ENCODE data around the gene NDUFS7.
"Not testable (repeated sequence)": the region's sequence is repeated elsewhere in the genome, so short reads cannot be mapped to it uniquely, and the experiment has no call there.

Gene NDUFS7

GRCh38 chr19:1435378-1435989, 51.8 kb downstream of the NDUFS7 start:
- FAIRE-seq, result no peak

GRCh38 chr19:1437609-1438008, 53.9 kb downstream of the NDUFS7 start:
- FAIRE-seq, result no peak

GRCh38 chr19:1438035-1438932, 54.6 kb downstream of the NDUFS7 start, which contains the start of gene RPS15:
TSS of gene RPS15 (plus strand) at chr19:1438396. CDS start at chr19:1438426, 30 bp downstream.
- no peak for FAIRE-seq

- no peak for FAIRE-seq
Measured at GRCh38 chr19:1438933-1439354, 55.2 kb downstream of the NDUFS7 start.

GRCh38 chr19:1439525-1440417, 56.1 kb downstream of the NDUFS7 start:
- not testable (repeated sequence) for FAIRE-seq

GRCh38 chr19:1440418-1440801, 56.7 kb downstream of the NDUFS7 start:
- no peak for FAIRE-seq

GRCh38 chr19:1441022-1441426, 57.3 kb downstream of the NDUFS7 start:
- no peak for FAIRE-seq

GRCh38 chr19:1441677-1442438, 58.2 kb downstream of the NDUFS7 start:
- no peak for FAIRE-seq

Measured in colon (tissue), 2 donors.